Epithelial cell of alveolus of lung (primary cell): Measurements from ENCODE around the gene ANKRD34B. TPM values are rescaled to one million over a fixed set of nuclear protein-coding genes. Genes with fewer than 3 reads are reported as not detected.

ENCODE experiments used
- total RNA-seq: library from RNA; depleted of rRNA; stranded (reverse); fragments of >200 nt; gene quantifications from 2 replicates; pipeline ENCODE4 v1.2.1, GENCODE V29; 2015

ANKRD34B gene
- total RNA-seq: 0.13 TPM in 1 of 2 replicates, not detected in the other

GRCh38 chr5:80569961-80570786 is at the start of gene ANKRD34B:
ANKRD34B (minus strand) TSS chr5:80570280; CDS start chr5:80560019, 10,261 bp downstream.

Other genes starting within 250 kb of the ANKRD34B start
- 13.7 and 29.8 TPM in 2 replicates for gene ZFYVE16, start 162.2 kb downstream of the ANKRD34B start, total RNA-seq
- gene FAM151B, start 82.2 kb downstream of the ANKRD34B start, total RNA-seq: 0.40 and 1.2 TPM in 2 replicates
- gene MSH3, start 84.4 kb upstream of the ANKRD34B start, total RNA-seq: 7.5 and 11.2 TPM in 2 replicates
- gene DHFR, start 84.7 kb upstream of the ANKRD34B start, total RNA-seq: 24.1 and 36.1 TPM in 2 replicates